ENCODE results near the gene SDK1.

SDK1 gene

GRCh38 chr7:3336042-3336665 lies 35.1 kb downstream of the SDK1 start:
- DNase-seq: no peak

- no peak for DNase-seq
Observed at GRCh38 chr7:3338161-3338560, 37.1 kb downstream of the SDK1 start.

GRCh38 chr7:3345699-3346481 lies 44.8 kb downstream of the SDK1 start:
- DNase-seq: no peak

GRCh38 chr7:3349126-3349525 lies 48.1 kb downstream of the SDK1 start:
- DNase-seq: no peak

- no peak for DNase-seq
Observed at GRCh38 chr7:3356173-3356572, 55.1 kb downstream of the SDK1 start.

GRCh38 chr7:3358991-3359390 lies 57.9 kb downstream of the SDK1 start:
- no peak for DNase-seq

- no peak for DNase-seq
Observed at GRCh38 chr7:3367261-3367660, 66.2 kb downstream of the SDK1 start.

GRCh38 chr7:3370068-3370830 lies 69.2 kb downstream of the SDK1 start:
- peak; percentile 72 for DNase-seq

GRCh38 chr7:3370921-3371320 lies 69.9 kb downstream of the SDK1 start:
- no peak for DNase-seq

- no peak for DNase-seq
Observed at GRCh38 chr7:3371601-3372000, 70.5 kb downstream of the SDK1 start.

GRCh38 chr7:3374239-3374638 lies 73.2 kb downstream of the SDK1 start:
- DNase-seq: no peak

GRCh38 chr7:3378390-3379150 lies 77.5 kb downstream of the SDK1 start:
- DNase-seq: no peak

- no peak for DNase-seq
Observed at GRCh38 chr7:3380034-3380433, 79.0 kb downstream of the SDK1 start.

- DNase-seq: no peak
Observed at GRCh38 chr7:3380886-3381685, 80.0 kb downstream of the SDK1 start.

GRCh38 chr7:3386423-3387190 lies 85.6 kb downstream of the SDK1 start:
- no peak for DNase-seq

- no peak for DNase-seq
Observed at GRCh38 chr7:3393862-3394261, 92.8 kb downstream of the SDK1 start.

GRCh38 chr7:3397324-3397723 lies 96.3 kb downstream of the SDK1 start:
- no peak for DNase-seq

GRCh38 chr7:3399858-3400257 lies 98.8 kb downstream of the SDK1 start:
- no peak for DNase-seq

GRCh38 chr7:3404501-3404900 lies 103.4 kb downstream of the SDK1 start:
- no peak for DNase-seq

GRCh38 chr7:3408814-3409595 lies 108.0 kb downstream of the SDK1 start:
- DNase-seq: peak; percentile 31

GRCh38 chr7:3412871-3413270 lies 111.8 kb downstream of the SDK1 start:
- DNase-seq: no peak

All from NCI-H1092 treated with DMSO at 0.1 percent for 48 hours (cell line).